Measurements from ENCODE around the gene FLNC. TPM values are rescaled to one million over a fixed set of nuclear protein-coding genes. Genes with fewer than 3 reads are reported as not detected.

FLNC gene
- polyA plus RNA-seq, 3 donors: 15.8 to 24.8 (median 18.6) TPM

DNA sequence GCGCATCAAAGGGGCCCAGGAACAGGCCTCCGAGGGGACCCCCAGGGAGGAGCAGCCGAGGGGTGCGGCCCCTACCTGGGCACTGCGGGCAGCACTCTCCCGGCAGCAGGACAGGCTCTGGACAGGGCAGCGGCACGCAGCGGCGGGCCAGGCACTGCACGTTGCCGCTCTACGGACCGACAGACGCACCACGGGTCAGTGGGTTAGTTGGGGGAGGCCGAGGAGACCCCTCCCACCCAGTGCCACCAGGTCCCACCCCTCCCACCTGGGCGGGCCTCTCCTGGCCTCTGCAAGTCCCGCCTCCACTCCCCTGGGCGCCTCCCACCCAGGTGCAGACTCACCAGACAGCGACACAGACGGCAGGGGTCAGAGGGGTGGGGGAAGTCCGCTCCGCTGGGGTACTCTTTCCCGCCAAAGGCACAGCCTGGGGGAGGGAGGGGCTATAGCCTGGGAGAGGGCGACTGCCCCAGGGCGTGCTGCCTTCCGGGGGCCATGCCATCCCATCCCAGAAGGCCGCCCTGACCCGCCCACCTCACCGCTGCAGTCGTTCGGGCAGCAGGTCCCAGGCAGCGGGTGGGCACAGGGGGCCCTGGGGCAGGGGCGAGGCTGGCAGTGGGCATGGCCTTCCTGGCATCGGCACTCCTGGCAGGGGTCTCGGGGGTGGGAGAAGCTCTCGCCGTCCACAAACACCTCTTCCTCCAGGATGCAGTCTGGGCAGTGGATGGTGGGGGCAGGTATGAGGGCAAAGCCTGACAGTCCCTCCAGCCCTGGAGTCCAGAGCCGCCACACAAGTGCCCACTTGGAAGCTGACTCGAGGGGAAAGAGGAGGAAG is 61.1 kb downstream of the FLNC start:
- no peak for DNase-seq

DNA sequence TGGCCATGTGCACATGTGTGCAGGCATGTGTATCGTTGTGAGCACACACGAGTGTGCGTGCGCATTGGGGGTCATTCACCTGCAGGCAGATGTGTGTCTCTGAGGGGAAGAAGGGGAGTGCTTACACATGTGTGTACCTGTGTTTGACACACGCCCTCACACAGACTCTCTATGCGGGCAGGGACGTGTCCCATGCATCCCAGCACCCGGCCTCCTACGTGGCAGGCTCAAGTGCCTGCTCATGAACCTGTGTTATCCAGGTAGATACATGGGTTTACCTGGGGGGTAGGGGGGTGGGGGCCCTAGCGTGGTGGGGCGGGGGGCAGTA is 61.7 kb downstream of the FLNC start:
- DNase-seq: no peak

DNA sequence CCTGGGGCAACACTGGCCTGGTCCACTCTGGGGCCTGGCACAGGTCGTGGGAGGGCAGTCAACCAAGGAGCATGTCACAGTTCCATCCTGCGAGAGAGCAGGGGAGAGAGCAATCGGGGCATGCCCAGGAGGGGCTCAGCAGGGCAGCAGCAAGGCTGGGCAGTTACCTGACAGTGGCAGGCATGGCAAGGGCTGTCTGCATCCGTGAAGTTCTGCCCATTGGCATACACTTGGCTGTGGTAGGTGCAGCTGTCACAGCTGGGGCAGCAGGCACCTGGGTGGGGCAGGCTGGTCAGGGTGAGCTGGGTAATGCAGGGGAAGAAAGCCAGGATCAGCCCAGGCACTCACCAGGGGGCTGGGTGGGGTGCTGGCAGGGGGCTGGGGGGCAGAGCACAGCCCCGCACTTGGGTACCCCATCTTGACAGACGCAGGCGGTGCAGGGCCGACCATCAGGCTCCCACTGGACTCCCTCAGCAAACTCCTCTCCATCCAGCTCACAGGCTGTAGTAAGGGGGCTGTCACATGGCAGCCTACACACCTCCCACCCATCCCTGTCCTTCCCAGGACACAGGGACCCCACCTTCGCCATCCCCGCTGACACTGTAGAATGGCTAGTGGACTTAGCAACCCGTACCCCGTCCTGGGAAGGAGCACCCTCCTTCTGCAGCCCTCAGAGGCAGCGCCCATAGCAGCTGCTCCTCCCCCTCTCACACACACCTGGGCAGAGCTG is 62.5 kb downstream of the FLNC start:
- no peak for DNase-seq

GRCh38 chr7:128893251-128894100 is 63.3 kb downstream of the FLNC start:
- DNase-seq: no peak

DNA sequence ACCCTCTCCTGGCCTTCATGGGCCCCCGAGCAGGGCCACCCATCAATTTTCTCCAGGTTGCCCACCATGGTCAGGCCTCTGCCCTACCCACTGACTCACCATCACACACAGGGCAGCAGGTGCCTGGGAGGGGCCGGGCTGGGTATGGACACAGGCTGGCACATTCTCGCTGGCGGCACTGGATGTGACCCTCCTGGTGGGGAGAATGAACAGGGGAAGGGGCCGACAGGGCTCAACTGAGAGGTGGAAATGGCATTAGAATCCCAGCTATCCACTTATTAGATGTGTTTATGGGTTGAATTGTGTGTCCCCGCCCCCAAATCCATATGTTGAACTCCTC is 63.9 kb downstream of the FLNC start:
- no peak for DNase-seq

- no peak for DNase-seq
Measured at GRCh38 chr7:128895320-128895719, 65.1 kb downstream of the FLNC start.

DNA sequence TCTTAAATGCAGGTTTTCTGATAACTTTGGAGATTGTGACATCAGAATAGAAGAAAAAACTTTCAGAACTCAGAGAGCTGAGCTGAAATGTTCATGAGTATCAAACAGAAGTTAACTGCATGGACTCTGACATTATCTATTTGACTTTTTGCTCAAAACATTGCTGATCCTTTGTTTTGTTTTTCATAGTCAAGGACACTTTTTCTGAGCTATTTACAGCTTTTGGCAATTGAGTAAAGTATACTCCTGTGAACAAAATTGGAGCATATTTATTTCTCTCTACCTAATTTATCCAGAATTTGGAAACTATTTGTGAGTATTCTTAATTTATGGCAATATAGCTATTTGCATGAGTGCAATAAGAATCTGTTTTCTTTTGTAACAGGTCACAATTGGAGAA is 69.2 kb downstream of the FLNC start:
- no peak for DNase-seq

DNA sequence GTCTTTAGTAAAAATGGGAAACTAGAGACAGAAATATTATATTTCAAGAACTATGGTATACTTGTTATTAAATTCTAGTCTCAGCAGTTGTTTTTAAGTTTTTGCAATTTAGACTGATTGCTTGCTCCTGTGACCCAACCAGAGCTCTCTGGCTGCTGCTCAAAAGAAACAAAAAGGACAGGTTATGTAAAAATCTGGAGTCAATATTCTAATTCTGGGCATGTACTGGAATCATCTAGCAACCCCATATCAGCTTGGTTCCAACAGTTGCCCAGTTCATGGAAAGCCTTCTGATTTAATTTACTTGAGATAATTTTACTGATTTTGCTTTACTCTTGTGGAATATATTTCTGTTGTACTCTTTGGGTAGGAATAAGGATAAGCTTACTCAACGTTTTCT is 70.0 kb downstream of the FLNC start:
- no peak for DNase-seq

DNA sequence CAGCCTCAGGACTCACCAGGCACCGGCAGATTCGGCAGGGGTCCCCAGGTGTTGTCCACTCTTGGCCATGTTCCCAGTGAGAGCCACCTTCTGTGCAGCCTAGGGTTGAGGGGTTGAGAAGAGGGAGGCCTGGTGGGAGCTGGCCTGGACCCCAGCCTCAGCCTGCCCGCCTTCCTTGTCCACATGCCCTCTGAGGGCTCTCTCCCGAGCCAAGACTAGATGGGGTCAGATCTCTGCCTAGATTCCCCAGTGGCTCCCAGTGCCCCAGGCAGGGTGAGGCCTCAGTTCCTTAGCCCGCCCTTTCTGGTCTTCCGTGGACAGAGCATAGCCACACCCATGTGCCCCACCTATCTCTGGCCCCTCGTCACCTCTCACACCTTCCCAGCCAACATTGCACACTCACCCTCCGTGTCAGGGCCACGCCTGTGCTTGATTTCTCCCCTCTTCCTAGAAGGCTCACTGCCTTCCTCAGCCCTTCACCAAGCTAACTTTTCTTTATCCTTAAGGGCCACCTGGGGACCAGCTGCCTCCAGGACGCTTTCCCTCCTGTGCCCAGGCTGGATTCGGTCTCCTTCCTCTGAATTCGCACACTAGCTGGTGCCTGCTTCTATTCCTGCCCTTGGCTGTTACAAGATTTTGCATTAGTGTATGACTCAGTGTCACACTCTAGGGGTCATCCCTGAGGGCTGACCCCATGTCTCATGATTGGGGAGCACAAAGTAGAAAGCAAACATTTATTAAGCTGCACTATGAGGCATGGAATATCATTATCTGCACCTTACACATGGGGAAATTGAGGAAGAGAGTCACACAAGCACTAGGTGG is 72.8 kb downstream of the FLNC start:
- no peak for DNase-seq

DNA sequence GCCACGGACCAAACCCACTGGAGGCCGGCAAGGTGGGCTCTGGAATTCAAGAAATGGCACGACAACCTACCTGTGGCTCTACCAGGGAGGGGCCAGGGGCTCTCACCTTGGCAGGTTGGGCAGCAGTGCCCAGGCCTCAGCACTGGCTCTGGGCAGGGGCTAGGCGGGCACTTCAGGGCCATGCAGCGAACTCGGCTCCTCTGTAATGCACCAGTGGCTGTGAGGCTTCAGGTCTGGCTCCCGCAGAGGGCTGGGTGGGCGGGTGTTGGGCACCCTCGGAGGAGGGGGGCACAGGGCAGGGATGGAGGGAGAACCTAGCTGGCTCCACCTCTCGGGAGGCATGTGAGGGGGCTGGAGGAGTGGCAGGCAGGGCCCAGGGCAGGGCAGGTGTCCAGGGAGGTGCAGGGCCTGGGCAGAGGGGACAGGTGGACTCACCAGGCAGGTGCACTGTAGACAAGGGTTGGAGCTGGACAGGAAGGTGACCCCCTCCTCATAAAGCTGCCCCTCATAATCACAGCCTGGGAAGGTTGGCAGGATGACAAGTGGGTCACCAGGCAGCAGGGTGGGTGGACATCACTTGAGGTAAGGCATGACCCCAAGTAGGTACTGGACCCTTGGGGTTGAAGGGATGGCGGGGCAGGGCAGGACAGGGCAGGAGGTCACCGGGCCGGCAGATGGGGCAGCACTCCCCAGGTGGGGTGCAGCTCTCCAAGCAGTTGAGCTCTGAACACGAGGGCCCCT is 73.6 kb downstream of the FLNC start:
- no peak for DNase-seq

DNA sequence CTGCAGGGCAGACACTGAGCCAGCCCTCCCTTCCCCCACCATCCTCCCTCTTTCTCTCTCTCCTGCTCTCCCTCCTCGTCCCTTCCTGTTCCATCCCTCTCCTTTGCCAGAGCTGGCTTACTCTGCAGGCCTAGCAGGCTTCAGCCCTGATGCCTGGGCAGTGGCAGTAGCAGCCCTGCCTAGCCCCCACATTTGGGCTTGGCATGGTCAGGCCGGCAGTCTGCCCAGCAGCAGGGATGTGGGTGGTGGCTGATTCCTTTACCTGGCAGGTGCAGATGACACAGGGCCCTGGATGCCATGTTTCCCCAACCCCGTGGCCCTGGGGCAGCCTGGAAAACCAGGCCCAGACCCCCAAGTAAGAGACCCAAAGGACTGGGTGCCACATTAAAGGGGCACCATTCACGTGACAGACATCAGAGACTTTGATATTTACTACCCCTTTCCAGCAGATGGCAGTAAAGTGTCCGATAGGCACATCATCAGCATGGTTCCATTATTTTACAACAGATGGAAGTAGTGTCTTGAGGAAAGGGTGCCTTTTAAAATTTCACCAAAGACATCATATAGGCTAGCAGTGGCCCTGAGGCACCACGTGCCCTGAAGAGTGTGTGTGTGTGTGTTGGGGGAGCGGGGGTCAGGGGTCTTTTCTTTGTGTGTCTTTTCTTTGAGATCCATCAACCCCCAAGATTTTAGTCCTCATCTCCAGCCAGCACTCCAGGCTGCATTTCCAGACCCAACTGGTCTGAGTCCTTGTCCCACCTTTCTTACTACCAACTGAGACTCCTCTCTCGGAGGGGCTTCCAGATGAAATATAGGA is 74.4 kb downstream of the FLNC start:
- no peak for DNase-seq

DNA sequence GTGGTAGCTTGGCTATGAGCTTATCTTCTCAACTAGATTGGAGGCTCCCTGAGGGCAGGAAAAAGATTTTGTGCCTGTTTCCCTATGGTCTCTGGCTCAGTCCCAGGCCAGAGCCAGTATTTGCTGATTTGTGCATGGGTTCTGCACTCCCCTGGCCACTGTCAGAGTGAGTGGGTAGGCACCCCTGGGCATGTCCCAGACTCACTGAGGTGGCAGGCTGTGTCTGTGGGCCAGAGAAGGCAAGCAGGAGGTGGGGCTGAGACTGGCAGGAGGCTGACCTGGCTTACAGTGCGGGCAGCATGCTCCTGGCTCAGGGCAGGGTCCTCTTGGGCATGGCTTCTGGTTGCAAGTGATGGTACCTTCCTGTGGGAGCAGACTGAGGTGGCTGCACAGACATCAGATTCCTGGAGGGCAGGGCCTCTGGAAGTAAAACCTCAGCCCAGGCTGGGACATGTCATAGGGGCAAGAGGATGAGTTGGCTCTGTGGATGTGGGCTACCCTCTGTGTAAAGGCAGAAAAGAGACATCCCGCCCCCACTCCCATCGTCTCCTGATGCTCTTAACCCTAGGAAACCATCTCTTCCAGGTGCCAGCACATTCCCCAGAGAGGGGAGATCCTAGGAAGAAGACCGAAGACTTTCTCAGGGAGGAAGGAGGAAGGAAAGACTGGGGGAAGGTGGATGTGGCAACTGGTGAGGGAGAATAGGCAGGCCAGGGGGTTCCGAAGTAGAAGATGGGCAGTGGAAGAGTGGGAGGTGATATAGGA is 76.0 kb downstream of the FLNC start:
- DNase-seq: no peak

DNA sequence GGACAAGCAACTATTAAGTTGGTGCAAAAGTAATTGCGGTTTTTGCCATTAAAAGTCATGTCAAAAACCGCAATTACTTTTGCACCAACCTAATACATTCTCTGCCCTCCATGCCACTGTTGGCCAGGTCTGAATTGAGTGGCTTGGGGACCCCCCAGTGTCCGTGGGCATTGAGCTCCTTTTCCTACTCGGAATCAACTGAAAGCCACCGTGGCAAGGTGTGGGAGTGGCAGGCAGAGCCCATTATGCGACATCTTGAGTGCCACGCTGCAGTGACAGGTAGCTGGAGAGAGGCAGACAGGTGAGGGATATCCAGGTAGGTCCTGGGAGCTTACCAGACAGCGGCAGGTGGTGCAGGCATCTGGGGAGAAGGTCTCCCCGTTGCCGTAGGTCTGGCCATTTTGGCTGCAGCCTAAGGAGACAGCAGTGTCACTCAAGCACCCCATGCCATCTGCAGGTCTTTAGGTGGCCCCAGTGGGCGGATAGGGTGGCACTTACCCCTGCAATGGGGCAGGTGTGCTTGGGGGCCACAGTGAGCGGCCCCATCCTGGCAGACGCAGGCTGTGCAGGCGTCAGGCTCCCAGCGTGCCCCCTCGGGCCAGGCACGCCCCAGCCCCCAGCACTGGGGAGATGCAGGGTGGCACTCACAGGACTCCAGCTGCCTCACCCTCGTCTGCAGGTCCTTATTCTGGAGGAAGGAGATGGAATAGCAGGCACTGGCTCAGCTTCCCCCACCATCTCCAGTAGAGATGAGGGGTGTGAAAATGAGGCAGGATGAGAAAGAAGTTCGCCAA is 76.8 kb downstream of the FLNC start:
- no peak for DNase-seq

Other genes starting within 250 kb of the FLNC start
- 1 to 10 TPM; 1.4 to 5.7 (median 3.4) TPM for gene GARIN1A, start 158.1 kb upstream of the FLNC start, polyA plus RNA-seq (ENCODE audit: insufficient read length in 3 of 3)
- 100 to 1,000 TPM; 164 to 202 (median 184) TPM for gene CALU, start 91.0 kb upstream of the FLNC start, polyA plus RNA-seq (ENCODE audit: insufficient read length in 3 of 3)
- gene OPN1SW, start 54.6 kb upstream of the FLNC start, polyA plus RNA-seq (ENCODE audit: insufficient read length in 3 of 3): 1 to 10 TPM; 1.2 to 1.9 (median 1.4) TPM
- 10 to 100 TPM; 17.2 to 27.0 (median 20.6) TPM for gene CCDC136, start 38.4 kb upstream of the FLNC start, polyA plus RNA-seq (ENCODE audit: insufficient read length in 3 of 3)
- 100 to 1,000 TPM; 232 to 280 (median 269) TPM for gene ATP6V1F, start 32.5 kb downstream of the FLNC start, polyA plus RNA-seq (ENCODE audit: insufficient read length in 3 of 3)
- 10 to 100 TPM; 20.7 to 34.5 (median 32.4) TPM for gene KCP, start 80.3 kb downstream of the FLNC start, polyA plus RNA-seq (ENCODE audit: insufficient read length in 3 of 3)
- gene IRF5, start 107.5 kb downstream of the FLNC start, polyA plus RNA-seq (ENCODE audit: insufficient read length in 3 of 3): 10 to 100 TPM; 11.4 to 14.8 (median 12.4) TPM
- gene TNPO3, start 224.7 kb downstream of the FLNC start, polyA plus RNA-seq (ENCODE audit: insufficient read length in 3 of 3): 10 to 100 TPM; 44.7 to 49.3 (median 46.7) TPM

Data from renal pelvis (tissue), 4 donors.